RPMI8226 (cell line): ENCODE data around the gene CHRNA5.

Source experiments
- DNase-seq: peaks from one replicate; pipeline ENCODE4 v3.0.0-alpha.2; 2015

Gene CHRNA5

DNA sequence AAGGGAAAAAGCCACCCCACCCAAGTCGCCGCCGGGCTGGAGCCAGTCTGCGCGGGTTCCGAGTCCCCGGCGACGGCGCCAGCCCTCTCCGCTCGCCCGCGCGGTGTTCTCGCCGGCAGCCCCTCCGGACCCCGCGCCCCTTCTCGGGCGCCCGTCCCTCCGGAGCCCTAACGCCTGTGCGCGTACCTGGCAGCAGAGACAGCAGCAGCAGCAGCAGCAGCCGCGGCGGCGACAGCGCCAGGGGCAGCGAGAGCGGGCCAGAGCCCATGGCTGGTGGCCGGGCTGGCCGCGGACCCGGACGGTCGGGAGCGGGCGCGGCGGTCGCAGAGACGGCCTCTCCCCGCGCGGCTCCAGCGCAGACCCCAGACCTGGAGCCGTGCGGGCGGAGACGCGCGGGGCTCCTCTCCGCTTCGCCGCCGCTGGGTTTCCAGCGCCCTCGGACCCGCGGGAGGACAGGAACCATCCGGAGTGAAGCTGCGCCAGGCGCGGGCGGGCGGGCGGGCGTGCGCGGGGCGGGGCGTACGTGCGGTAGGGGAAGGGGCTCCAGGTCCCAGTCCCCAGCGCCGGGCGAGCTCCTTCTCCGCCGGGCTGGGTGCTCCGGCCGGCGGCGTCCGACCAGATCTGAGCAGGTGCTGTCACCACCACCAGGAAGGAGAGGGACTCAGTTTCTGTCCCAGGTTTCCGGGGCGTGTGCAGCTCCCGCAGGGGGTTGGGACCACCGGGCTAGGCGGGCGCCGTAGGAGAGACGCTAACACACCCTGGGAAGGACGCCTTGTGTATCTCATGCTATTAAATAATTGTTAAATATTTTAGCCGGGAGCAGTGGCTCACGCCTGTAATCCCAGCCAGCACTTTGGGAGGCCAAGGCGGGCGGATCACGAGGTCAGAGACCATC, 55.5 kb downstream of the CHRNA5 start, which contains the start of gene CHRNA3:
CHRNA3 (minus strand) TSS at position 470 of the 895 bp plus-strand sequence; CDS start at position 268, 202 bp downstream.
- DNase-seq, result no peak

DNA sequence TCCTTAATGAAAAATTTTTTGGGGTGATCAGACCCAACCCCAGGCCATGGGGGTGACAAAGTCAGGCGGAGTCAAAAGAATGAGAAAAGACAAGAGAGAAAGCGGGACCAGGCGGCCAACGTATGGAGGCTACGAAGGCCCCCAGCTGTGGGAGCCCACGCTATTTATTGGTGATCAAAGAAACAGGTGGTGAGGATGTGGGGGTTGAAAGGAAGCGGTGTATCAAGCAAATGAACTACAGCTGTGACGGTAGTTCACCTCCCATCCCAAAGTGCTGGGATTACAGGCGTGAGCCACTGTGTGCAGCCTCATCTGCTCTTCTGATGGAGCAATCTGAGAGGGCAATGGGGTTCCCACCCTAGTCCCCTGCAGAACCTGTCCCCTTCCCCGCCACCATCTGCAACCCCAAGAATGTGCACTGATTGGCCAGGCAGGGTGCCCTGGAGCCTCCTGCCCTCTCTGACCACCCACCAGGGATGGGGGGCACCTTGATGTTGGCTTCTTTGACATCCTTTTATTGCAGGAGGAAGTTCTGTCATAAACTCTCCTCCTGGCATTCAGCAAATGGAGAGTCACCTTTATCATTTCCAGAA, 56.6 kb downstream of the CHRNA5 start:
- no peak for DNase-seq

DNA sequence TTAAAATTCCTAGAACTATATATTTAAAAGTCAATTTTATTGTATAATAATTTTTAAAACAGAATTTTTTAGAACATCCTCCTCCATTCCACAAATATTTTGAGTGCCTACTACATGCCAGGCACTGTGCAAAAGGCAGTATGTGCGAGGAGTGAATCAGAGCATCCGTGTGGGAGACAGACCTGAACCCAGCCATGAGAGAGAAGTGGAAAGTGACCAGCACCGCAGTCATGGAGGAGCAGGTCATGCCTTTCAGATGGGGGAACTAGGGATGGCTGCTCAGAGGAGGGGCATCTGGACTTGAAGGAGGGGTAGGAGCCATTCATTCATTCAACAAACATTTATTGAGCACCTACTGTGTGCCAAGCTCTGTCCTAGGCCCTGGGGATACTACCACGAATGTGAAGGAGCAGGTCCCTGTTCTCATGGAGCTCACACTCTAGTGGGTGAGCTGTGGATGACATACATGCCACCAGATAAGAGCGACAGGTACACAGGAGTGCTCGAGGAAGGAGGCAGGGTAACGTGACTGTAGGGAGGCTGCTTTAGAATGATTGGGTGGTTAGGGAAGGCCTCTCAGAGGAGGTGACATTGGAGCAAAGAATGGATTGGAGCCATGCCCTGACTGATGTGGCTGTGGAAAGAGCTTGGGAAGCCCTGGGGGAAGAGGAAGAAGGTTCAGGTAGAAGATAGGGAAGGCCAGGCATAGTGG, 58.6 kb downstream of the CHRNA5 start:
- DNase-seq, result no peak

DNA sequence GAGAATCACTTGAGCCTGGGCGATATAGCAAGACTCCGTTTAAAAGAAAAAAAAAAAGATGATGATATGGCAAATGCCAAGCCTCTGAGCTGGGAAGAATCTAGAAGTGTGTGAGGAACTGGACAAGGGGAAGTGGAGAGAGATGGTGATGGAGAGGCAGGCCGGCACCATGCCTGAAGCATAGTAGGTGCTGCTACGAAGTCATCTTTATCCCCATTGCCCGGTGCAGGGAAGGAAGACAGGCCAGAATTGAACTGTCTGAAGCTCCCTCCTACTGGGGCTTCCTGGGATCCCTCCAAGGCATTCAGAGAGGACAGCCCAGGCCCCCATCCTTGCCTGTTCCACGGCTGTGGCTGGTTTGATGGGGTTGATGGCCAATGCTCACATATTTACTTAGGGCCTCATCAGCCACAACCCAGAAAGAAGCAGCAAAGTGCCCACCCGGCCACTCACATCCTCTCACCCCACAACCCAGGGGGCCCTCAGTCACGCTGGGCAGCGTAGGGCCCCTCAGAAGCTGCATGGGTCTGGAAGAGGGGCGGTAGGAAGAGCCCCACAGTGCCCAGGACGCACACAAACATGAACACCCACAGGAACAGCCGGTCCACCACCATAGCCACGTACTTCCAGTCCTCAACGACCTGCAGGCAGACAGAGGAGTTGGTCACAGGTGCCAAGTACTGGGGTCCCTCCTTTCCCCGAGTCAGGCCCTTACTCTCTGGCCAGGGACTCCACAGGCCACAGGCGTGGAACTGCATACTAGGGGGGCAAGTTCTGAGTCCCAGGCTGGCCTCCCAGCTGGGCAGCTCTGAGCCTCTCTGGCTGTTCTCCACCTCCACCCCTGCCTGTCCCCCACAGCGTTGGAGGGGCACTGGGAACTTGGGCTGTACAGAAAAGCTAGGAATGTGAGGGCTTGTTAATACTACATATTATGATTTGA, 59.6 kb downstream of the CHRNA5 start:
- no peak for DNase-seq

DNA sequence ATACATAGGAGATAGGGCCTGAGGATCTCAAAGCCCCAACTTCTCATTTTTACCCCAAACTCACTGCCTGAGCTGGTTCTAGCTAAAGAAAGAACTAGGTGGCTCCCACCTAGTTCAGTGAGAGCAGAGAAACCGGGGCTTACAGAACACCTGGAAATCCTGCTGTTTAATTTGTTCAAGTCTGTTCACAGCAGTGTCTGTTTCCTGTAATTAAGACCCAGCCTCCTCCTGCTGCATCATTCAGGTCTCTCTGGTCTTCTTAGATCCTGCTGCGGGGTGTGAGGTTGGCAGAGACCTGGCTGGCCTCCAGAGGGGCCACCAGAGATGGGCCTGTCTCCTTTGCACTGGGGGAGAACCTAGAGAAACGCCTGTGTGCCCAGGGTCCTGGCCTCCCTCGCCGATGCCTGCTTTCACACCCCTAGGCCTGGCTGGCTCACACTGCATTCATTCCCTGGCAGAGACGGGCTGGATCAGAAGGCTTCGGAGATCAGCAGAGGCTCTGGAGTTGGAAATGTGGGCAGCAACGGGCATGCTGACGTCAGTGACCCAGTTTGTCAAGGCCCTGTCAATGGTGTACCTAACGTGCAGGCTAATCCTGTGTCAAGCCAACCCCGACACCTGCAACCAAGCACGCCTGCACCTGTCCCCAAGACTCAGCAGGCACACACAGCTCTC, 60.4 kb downstream of the CHRNA5 start:
- no peak for DNase-seq

DNA sequence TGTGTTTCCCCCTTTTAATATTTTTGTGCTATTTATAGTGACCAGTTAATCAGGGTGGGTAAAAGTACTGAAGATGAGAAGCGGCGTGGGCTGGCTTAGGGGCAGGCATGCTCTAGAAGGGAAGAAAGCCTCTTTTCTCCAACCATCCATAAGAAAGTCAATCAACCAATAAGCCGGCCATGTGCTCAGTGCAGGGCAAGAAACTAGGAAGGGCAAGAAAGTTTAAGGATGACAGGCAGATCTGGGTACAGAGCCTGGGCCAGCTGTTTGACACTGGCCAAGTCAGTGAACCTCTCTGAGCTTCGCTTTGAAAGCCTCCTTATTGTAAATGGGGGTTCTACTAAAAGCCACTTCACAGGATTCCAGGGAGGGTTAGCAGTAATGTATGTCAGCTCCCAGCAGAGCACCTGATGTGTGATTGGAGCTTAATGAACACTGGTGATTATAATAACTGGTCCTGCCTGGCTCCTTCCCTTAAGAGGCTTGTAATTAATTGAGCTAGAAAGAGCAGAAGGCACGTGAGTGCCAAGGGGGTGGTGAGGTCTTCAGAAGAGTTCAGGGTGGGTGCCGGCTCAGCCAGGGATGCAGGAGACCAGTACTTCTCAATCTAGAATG, 61.2 kb downstream of the CHRNA5 start:
- DNase-seq, result no peak

DNA sequence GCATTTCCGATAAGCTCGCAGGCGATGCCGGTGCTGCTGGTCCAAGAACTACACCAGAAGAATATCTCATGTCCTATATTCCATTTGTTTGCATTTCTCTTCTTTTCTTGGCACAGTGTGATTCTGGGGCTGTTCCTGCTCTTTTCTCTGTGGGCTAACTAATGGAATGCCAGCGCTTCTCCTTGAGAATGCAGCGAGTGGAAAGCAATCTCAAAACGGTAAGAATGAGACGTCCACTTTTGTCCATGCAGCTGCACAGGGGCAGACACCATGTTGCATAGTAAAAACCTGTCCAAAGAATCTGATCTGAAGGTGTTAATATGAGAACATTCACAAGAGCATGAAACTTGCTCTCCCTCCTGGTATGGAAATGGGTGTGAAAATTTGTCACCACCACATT, 62.0 kb downstream of the CHRNA5 start:
- no peak for DNase-seq

DNA sequence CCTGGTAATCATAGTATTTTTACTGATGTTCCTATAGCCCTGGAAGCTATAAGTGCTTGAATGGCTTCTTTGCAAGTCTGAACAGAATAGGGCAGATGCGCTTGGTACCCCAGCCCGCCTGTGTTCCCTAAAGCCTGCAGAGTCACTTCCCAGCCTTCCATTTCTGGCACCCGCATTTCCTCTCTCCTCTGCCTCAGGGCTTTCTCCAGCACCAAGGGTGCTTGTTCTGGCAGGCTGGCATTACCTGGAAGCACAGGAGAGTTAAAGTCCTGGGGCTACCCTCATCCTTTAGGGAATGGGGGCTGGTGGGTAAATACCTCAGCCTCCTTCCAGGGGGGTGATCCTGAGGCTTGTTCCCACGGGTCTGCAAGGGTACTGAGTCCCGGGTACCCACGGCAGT, 62.9 kb downstream of the CHRNA5 start:
- no peak for DNase-seq

DNA sequence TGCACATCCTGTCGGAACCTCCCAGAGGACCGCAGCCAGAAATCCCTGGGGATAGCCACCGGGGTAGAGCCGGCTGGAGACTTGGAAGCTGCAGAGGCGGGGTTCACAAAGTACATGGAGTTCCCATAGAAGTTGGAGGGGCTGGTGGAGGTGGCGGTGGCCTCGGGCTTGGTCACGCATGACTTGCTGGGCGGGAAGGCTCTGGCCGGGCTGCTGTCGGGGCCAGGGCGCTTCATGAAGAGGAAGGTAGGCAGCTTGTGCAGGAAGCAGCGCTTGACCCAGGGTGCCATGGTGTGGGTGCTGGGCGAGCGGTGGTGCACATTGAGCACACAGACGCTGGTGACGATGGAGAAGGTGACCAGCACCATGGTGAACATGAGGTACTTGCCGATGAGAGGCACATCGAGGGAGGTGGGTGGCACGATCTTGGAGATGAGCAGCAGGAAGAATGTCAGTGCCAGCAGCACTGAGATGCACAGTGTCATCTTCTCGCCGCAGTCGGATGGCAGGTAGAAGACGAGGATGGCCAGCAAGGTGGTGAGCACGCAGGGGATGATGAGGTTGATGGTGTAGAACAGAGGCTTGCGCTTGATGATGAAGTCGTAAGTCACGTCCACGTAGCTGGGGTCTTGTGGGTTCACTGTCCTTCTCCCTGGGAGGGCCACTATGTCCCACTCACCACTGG, 63.9 kb downstream of the CHRNA5 start:
- DNase-seq, result no peak

DNA sequence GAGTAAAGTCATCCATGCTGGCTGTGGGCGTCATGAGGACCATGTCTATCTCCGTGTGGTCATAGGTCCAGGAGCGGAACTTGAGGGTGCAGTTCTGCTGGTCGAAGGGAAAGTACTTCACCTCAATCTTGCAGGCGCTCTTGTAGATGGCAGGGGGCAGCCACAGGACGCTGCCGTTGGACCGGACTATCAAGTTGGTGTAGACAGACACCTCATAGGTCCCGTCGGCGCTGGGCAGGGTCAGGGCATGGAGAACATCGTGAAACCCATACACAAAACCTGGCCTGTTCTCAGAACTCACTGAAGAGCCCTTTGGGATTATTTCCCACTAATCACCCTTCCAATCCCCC, 64.4 kb downstream of the CHRNA5 start:
- DNase-seq, result no peak

DNA sequence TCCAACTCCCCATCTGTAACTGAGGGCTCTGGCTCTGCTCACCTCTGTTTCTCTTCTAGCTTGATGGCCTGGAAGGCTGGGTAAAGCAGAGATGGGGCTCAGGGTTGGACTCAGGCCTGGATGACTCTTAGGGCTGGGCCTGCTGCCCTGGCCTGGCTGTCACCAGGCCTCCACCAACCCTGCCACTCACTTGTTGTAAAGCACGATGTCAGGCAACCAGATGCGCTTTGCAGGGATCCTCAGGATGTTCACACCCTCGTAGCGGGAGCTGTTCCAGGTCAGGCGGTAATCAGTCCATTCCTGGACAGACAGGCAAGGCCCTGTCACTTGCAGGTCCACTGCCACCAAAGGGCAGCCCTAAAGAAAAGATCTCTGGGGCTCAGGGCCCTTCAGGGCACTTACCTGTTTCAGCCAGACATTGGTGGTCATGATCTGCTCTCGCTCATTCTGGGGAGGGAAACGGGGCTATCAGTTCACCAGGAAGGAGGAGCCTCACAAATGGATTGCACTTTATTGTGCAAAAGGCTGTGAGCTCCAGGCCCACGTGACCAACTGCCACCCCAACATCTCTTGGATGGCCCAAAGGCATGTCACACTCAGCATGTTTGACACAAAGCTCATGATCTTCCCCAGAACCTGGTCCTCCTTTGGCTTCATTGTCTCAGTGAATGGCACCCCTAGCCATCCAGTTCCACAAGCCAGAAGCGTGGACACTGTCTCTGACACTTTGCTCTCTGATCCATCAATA, 65.7 kb downstream of the CHRNA5 start:
- no peak for DNase-seq

DNA sequence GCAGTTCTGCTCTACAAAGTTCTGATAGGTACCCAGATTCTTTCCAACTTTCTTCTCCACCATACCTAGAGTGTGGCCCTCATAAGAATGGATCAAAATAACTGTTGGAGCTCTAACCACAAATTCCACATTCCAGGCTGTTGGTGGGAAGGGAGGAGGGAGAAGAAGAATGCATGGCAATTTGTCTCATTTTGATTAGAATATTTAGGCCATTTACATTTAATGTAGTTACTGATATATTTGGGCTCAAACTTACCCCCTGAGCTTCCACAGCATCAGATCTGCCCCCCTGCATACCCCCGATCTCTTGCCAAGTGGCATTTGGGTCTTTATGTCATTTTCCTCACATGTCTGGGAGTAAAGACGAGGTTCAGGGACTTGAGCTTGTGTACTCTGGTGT, 68.0 kb downstream of the CHRNA5 start:
- no peak for DNase-seq

DNA sequence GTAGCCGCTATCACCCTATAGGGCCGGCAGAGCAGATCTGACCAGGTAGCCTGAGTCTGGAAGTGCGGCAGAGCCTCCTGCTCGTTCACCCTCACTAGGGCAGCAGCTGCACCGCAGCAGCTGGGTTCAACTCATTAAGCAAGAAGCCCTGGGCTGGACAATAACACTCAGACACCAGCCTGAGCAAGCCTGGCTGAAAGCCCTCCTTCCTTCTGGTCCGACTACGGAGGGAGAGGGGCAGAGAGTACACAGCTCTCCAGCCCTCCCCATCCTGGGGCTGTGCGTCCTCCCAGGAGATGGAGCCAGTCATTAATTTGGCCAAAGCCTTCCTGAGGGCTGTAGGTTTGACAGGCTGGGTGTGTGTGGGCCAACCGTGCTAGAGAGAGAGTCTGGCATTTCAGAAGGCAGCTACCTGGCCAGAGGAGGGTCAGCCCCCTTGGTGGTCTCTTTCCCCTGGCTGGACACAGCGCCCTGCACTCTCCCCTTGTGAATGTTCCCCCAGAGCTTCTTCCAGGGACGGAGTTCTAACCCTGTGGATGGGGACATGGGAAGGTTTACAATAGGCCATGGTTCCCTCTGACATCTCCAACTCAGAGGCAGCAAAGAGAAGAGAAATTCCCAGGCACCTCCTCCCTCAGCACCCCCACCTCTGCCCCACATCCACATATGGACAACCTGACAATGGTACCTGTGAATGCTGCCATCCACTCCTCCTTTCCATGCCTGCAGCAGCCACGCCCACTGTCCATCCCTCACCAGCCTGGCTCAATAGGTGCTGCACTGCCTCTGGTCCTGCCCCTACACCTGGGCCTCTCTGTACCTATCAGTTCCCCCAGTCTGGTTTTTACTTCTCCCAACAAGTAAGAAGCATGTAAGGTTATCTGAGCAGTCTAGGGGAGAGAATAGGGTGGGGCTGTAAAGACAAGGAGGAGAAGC, 69.2 kb downstream of the CHRNA5 start:
- no peak for DNase-seq

DNA sequence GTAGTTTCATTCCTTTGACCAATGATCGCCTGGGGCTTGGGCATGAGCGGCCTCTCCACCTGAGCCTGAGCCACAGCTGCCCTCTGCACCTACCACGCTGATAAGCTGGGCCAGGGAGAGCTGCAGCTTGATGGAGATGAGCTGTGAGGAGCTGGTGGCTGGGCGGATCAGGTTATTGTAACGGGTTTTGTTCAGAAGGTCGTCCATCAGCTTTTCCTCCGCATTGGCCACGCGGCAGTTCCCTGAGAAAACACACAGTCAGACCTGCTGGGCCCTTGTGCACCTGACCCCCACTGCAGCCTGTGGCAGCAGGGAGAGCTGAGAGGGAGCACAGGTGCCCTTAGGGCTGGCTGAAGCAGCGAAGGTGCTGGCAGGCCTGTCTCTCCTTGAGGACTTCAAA, 70.0 kb downstream of the CHRNA5 start:
- DNase-seq, result no peak

DNA sequence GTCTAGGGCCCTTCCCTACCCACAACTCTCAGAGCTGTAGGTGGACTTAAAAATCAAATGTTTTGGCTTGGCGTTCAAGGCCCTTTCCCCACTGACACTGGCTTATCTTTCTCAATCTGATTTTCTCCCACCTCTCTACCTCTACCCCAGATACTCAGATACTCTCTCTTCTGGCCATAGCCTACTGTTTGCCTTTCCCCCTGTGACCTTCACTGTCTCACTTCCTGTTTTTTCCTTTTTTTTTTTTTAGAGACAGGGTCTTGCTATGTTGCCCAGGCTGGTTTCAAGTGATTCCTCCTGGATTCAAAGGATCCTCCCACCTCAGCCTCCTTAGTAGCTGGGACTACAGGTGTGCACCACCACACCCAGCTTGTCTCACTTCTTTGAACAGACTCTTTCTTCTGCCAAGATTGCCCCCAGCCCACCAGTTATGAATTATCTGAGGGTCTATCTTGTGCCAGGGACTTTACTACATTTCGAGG, 71.1 kb downstream of the CHRNA5 start:
- DNase-seq, result no peak

DNA sequence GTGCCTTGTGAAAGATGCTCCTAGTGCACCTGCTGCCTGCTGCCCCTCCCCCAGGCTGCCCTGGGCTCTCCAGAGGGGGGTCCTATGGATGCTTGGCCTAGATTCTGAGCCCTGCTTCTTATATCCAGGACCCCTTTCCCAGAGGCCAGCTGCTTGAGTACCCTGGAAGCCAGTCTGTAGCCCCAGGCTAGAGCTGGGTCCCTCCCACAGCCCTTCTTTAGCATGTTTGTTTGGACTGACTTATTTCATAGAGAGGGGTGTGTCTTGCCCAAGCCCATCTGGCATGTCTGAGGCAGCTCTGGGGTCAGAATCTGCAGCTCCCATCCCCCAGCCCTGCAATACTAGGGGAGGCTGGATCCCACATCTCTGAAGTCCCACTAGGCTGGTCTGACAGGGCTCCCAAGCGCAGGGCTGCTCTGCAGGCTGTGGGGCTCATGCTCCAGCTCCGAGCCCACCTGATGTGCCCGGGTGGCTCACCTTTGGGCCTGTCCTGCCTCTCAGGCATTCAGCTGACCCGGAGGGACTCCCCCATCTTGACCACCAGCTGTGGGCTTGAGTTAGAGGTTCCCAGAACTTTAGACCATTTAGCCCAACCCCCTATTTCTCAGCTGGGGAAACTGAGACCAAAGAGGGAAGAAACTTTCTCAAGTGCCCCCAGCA, 72.6 kb downstream of the CHRNA5 start:
- DNase-seq, result no peak

DNA sequence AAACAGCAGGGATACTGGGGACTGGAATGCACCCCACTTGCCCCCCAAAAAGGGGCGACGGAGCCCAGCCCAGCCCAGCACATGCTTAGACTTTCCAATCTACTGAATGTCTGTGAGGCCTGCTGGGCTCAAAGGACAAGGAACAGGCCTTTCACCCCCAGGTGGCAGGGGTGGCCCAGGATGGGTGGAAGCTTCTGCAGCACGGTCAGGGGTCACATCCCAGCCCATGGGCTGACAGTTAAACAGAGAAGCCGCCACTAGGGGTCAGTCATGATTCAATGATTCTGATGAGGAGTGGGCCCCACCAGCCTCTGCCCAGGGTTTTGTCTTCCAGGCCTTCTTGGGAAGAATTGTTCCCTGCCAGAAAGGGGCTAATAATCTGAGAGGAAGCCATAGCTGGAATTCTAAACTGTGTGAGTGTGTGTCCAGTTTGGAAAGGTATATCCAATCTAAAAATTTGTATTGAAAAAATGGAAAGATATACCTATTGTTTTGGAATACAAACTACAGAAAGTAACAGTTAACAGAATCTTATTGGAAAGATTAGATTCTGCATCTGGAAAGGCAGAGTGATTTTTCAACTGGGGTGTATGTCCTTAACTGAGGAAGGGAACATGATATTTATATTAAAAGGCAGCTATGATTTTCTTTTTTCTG, 73.5 kb downstream of the CHRNA5 start:
- DNase-seq, result peak; percentile 59
